ENCODE results near the gene FAM171A1. TPM values are rescaled to one million over a fixed set of nuclear protein-coding genes. Genes with fewer than 3 reads are reported as not detected.

FAM171A1 gene
- total RNA-seq, 1 experiment from 2014 or later, result 19.2 TPM

GRCh38 chr10:15290671-15291070 is 80.4 kb downstream of the FAM171A1 start:
- no peak for TF ChIP-seq SIN3A (IDR thresholded peaks at IDR 0.05; ENCODE audit: borderline replicate concordance, insufficient read depth, low read depth, low read length)
- no peak for TF ChIP-seq TCF7L2 (IDR thresholded peaks at IDR 0.05; ENCODE audit: low read depth, low read length)
- TF ChIP-seq REST (IDR thresholded peaks at IDR 0.05; ENCODE audit: insufficient read depth in 1 of 2, low read depth in 2 of 2, low read length in 1 of 2), result no peak
- no peak for TF ChIP-seq POLR2AphosphoS5 (IDR thresholded peaks at IDR 0.05; ENCODE audit: low read depth, low read length)
- TF ChIP-seq CTCF (IDR thresholded peaks at IDR 0.05), result no peak
- BruUV-seq (replicated peaks), result no TSS peak
- POLR2A ChIA-PET, result no interaction called here
- no peaks in the 10 kb centered on the region for H3K27me3 ChIP-seq (ENCODE audit: control insufficient read depth, insufficient read depth, low read length)
- ATAC-seq (no peak), DNase-seq (ENCODE audit: low read depth, low spot score) (no peak)
- H3K9me3 ChIP-seq (ENCODE audit: control insufficient read depth, insufficient read depth, low read depth, low read length), result no peaks in the 10 kb centered on the region
- in situ Hi-C loops (cut with HindIII; ENCODE audit: low pct_unique_long_range_greater_than_20kb, low sequenced_read_pairs) (no loop called here), intact Hi-C loops (cut with micrococcal nuclease; ENCODE audit: unreplicated experiment) (no loop called here)
- H3K4me1 ChIP-seq (ENCODE audit: control insufficient read depth, insufficient read depth, low read length), result no peaks in the 10 kb centered on the region
- no peak overlapping the region for H3K4me3 ChIP-seq (ENCODE audit: low read depth in 2 of 2, low read length in 2 of 2)
- H3K27ac ChIP-seq (ENCODE audit: low read length), result no peak overlapping the region
- no peaks in the 10 kb centered on the region for H3K36me3 ChIP-seq (ENCODE audit: control insufficient read depth, insufficient read depth, low read length)
- CTCF ChIA-PET, result interaction anchor here (0.6 to 0.7 kb wide), 2 partner anchors 28 to 31 kb away, joined by 4 to 8 read pairs; no protein-coding TSS in a partner anchor

GRCh38 chr10:15290150-15290549 is 80.9 kb downstream of the FAM171A1 start:
- CTCF ChIA-PET, result interaction anchor here (0.7 kb wide), 1 partner anchor 31 kb away, joined by 4 read pairs; no protein-coding TSS in a partner anchor
- BruUV-seq (replicated peaks), result no TSS peak
- ATAC-seq, result no peak

More at GRCh38 chr10:15290150-15290549, 80.9 kb downstream of the FAM171A1 start:
- POLR2A ChIA-PET, result no interaction called here
- H3K9me3 ChIP-seq (ENCODE audit: control insufficient read depth, insufficient read depth, low read depth, low read length), result no peaks in the 10 kb centered on the region
- no peaks in the 10 kb centered on the region for H3K36me3 ChIP-seq (ENCODE audit: control insufficient read depth, insufficient read depth, low read length)
- no peak for DNase-seq (ENCODE audit: low read depth, low spot score)
- intact Hi-C loops (cut with micrococcal nuclease; ENCODE audit: unreplicated experiment), result no loop called here
- no peaks in the 10 kb centered on the region for H3K4me1 ChIP-seq (ENCODE audit: control insufficient read depth, insufficient read depth, low read length)
- TF ChIP-seq CTCF (IDR thresholded peaks at IDR 0.05), result no peak
- H3K4me3 ChIP-seq (ENCODE audit: low read depth in 2 of 2, low read length in 2 of 2), result no peak overlapping the region
- no peaks in the 10 kb centered on the region for H3K27me3 ChIP-seq (ENCODE audit: control insufficient read depth, insufficient read depth, low read length)
- H3K27ac ChIP-seq (ENCODE audit: low read length), result no peak overlapping the region
- in situ Hi-C loops (cut with HindIII; ENCODE audit: low pct_unique_long_range_greater_than_20kb, low sequenced_read_pairs), result no loop called here
